HTR-8/SVneo (cell line): ENCODE results near the gene ALK.
"Not testable (repeated sequence)": the region's sequence is repeated elsewhere in the genome, so short reads cannot be mapped to it uniquely, and the experiment has no call there.

ENCODE experiments used
- DNase-seq: peaks from one replicate; pipeline ENCODE4 v3.0.0; 2011; ENCODE audit warnings: low spot score, mixed read lengths; ENCODE audit not compliant: insufficient read length
- FAIRE-seq: peaks from 2 replicates; lab custom pipeline; 2011; peaks lifted over from hg19 to GRCh38; lab: Jason Lieb, UNC

ALK gene

DNA sequence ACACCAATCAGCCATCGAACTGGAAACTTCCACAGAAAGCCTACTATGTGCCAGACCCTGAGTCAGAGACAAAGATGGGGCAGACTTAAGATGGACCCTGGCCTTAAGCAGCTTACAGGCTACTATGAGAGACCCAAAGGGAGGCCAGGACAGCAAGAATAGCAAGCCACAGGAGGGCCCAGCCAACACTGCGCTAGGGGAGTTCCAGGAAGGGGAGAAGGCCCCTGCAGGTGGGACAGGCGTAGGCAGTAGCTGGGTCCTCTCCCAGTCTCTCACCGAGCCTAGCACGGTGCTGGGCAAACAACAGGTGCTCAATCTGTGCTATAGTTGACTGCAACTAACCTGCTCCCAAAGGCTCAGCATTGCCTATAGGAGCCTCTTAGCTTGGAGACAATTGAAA, 670.0 kb downstream of the ALK start:
- DNase-seq (no peak), FAIRE-seq (no peak)

DNA sequence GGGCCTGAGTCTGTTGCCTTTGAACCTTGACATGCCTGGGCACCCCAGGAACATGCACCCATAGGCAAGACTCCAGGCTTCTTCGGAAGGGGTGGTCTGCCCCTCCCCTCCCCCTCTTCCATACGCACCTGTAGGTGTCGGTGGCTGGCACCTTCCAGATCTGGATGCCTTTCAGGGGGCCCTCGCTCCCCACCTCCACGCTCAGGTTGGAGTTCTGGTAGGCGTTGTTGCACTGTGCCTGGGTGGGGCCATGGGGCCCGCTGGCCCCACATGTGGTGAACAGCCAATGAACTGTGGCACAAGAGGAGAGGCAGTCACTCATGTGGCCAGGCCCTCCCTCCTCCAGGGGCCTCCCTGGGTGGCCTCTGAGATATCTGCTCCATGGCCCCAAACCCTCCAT, 670.4 kb downstream of the ALK start:
- no peak for FAIRE-seq
- no peak for DNase-seq

DNA sequence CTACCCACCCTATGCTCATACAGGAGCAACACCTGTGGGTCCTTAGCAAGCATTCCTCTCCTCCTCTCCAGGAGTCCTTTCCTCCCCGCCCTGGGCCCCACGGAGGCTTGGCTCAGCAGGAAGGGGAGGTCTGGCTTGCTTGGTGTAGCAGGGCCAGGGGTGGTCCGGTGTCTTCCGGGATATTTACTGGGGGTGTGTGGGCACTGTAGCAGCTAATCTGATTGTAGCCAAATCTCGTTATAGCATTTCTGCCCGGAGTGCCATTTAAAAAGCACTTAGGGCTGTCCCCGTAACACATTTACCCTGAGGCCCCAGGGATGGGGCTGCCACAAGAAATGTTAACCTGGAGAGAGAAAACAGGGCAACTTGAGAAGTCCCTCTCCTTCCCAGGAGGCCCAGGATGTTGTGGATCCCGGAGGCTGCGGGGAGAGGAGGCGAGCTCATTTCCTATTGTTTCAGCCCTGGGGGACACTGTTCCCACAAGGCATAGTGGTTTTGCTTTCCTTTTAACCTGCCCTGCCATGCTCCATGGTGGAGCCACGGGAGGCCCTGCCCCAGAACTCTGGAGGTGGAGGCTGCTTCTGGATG, 671.6 kb downstream of the ALK start:
- FAIRE-seq (no peak), DNase-seq (no peak)

DNA sequence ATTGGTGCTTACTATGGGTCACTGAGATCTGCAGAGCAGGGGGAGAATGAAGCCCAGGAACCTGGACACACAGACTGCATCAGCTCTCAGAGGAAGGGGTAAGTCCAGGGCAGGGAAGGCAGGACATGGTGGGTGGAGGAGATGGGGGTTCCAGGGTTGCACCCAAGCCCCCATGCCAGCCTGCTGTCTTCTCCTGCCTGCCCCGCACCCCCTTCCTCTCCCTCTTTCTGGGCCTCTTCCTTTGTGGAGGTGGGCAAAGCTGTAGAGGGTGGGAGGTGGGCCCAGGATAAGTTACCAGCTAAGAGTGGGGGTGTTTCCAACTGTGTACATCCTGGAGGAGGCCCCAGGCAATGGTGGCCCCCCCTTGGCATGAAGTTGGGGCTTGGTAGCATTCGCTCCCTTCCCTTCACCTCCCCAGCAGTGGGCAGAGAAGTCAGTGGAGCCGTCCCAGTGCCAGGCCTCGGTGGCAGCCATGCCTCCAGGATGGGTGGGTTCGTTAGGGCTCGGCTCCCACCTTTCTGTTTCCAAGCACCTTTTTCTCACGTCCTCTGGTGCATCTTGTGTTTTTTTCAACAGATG, 674.0 kb downstream of the ALK start:
- DNase-seq (no peak), FAIRE-seq (no peak)

DNA sequence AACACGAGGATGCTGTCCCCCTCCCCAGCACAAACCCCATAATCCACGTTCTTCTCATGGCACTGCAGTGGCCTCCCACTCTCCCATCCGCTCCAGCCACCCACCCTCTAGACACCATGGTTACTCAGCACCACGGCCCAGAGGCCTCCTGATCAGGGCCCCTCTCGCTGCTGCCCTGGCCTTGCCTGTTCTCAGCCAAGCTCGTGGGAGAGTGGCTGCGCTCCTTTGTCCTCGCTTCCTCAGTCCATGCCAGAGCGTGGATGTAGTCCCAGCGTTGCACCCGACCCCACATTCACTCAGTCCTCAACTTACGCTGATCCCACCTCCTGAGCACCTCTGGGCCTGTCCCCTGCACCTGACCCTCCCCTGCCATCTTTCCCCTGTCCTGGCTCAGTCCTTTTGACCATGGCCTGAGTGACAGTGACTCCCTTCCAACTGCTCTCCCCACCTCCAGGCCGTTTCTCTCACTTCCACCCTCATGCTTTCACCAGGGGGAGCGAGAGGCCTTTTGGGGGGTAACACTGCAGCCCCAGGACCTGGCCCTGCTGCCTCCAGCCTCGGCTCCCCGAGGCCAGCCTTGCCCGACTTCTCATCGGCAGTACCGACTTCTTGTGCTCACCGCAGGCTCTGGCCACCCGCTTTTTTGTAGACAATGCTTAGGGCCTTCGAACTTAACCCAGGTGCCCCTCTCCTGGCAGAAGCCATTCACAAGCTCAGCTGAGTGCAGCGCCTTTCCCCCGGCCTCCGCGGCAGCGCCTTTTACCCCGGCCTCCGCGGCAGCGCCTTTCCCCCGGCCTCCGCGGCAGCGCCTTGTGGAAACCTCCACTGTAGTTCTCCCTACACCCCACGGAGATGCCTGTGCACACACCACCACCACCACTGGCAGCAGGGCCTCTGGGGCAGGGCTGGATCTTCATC, 674.7 kb downstream of the ALK start:
- FAIRE-seq (no peak), DNase-seq (no peak)

DNA sequence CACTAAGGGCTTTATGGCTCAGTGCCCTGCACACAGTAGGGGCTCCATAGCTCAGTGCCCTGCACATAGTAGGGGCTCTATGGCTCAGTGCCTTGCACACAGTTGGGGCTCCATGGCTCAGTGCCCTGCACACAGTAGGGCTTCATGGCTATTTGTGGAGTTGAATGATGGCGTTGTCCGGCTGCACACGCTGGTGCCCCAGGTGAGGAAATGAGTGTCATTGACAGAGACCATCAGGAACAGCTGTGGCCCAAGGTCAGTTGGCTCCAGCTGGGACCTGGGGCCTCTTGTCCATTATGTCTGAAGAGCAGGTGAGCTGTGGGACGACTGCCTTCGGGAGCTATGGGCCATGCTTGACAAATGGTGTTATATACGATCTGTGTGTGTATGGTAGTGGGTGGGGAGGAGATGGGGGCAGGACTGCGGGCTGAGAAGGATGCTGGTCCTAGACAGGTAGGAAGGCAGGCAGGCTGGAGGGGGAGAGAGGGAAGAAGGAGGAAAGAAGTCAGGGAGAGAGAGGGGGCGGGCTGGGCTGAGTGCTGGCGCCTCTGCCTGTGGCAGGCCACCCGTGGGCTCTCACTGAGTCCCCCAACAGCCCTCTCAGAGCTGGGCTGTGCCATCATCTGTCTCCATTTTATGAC, 675.5 kb downstream of the ALK start:
- FAIRE-seq (peak; percentile 69), DNase-seq (peak; percentile 21)

DNA sequence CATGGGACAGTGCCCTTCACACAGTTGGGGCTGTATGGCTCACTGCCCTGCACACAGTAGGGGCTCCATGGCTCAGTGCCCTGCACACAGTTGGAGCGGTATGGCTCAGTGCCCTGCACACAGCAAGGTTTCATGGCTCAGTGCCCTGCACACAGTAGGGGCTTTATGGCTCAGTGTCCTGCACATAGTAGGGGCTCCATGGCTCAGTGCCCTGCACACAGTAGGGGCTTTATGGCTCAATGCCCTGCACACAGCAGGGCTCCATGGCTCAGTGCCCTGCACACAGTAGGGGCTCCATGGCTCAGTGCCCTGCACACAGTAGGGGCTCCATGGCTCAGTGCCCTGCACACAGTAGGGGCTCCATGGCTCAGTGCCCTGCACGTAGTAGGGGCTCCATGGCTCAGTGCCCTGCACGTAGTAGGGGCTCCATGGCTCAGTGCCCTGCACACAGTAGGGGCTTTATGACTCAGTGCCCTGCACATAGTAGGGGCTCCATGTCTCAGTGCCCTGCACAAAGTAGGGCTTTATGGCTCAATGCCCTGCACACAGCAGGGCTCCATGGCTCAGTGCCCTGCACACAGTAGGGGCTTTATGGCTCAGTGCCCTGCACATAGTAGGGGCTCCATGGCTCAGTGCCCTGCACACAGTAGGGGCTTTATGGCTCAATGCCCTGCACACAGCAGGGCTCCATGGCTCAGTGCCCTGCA, 676.2 kb downstream of the ALK start:
- FAIRE-seq, DNase-seq: not testable (repeated sequence)

DNA sequence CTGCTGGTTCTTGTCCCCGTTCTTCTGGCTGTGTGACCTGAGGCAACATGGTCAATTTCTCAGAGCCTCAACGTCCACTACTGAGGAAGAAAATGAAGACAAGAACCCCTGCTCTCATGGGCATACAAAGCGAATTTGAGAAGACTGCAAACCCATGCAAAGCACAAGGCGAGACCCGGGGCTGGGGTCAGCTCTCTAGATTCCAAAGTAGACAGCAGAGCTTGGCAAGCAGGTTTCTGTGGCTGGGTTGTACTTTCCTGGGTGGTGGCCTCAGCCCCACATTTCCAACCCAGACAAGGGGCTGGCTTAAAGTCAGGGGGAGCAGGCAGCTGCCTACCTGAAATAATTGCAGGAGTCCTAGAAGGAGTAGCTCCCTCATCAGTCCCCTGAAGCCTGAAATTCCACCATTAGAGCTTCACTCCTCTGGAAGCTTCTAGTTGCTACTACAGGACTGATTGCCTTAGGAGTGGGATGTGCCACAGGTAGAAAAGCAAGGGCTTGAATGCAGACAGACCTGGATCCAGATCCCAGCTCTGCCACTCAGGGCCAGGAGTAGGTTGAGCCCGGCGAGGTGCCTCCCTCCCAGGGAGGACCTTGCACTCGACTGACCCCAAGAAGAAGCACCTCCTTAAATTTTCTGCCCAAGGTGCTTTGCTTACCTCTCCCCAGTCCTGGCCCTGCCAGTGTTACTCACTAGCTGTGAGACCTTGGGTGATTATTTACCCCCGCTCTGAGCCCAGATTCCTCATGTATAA, 678.6 kb downstream of the ALK start:
- DNase-seq, result no peak
- FAIRE-seq, result no peak

DNA sequence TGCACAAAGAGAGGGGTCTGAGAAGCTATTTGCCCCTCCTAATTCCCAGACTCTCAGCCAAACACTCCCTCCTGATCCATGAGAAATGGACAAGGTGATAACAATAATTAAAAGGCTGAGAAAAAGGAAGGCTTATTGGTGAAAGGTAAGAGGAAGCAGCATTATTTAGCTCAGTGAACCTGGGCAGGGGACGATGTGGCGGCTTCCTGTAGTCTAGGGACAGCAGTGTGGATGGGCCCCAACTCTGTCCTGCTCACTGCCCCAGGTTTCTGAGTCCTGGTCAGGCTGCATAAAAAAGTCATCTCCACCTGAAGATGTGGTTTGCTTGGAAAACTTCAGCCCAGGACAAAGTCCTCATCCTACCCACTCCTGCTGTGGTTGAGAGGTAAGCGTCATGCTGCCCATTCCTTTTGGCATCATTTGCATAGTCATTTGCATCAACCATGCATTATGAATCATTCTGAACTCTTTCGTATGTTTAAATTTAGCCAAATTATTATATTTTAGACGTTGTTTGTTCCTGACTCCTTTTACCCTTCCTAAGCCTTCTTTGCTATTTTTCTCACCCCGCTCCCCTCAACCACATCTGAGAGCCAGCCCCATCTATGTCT, 679.3 kb downstream of the ALK start:
- DNase-seq (no peak), FAIRE-seq (no peak)

DNA sequence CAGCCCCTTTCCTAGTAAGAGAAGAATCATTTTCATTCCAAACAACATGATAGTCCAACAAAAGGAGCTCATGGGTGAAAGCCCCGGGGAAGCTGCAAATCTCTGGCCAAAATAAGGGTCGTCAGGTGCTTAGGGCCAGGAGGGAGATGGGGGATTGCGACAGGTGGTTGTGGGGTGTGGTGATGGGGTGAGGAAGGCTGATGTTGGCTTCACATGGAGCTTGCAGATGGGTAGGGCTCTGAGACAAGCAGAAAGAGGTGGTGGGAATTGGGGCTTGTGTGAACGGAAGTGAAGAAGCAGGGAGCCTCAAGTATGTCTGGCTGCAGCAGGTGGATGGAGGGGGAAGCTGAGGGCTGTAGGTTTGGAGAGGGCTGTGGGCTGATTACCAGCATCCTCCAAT, 680.0 kb downstream of the ALK start:
- FAIRE-seq (no peak), DNase-seq (no peak)

DNA sequence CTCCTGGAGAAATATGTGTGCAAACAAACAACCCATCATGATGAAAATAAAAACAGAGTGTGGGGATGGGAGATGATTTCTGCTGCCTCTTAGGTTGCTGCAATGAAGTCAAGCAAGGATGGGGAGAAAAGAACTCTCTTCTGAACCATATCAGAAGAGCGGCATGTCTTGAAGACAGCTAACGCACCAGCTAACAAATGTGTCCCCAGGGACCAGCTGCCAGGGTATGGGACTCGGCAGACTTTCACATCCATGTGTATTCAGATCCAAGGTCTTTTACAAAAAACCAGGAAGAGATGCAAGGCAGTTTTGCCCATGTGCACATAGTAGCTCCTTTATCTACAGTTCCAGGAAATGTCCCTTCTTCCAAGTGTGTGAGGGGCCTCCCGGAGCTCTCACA, 680.8 kb downstream of the ALK start:
- no peak for FAIRE-seq
- no peak for DNase-seq

DNA sequence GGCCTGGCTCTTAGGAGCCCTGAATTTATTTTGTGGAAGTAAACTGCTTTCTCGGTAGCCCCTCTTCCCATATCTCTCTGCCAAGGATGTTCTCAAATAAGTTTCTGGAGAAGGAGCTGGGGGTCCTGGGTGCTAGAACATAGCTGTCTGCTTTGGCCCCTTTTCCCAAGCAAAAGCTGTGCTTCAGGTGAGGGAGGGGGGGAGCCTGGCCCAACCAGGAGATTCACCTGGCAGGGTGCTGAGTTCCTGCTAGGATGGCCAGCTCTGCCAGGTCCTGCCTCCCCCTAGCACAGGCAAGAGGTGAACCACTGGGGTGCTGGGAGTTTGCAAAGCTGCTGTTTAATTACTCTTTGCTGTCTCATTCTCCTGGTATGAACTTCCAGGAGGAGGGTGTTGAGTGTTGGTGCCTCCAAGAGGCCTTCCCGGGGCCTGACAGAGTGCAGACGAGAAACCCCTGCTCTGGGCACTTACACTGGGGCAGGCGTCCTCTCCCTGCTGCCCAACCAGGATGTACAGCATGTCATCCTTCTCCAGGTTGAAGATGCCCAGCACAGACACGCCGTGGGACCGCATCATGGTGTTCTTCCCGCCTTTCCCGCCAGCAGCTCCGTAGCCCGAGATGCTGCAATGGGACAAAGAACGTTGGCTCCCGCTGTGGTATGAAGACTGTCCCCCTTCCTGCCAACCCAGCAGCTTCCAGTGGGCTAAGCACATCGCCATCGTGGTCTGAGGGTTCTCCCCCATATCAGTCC, 682.0 kb downstream of the ALK start:
- DNase-seq (no peak), FAIRE-seq (no peak)

DNA sequence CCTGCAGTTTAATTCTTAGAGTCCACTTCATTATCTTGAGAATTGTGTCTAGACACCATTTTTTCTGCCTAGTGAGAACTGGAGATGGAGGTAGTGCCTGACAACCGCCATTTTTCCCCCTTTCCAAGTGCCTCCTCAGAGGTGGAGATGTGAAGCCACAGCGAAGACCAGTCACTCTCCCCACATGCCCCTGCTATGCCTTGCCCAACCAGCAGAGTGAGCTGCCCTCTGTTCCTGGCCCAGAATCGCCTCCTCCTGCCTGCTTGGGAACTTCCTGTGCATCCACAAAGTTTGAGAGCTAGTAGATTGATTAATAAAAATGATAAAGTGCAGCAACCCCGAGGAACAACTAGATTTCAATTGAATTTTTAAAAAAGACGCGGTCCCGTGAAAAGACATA, 682.9 kb downstream of the ALK start:
- FAIRE-seq (no peak), DNase-seq (peak; percentile 62)

DNA sequence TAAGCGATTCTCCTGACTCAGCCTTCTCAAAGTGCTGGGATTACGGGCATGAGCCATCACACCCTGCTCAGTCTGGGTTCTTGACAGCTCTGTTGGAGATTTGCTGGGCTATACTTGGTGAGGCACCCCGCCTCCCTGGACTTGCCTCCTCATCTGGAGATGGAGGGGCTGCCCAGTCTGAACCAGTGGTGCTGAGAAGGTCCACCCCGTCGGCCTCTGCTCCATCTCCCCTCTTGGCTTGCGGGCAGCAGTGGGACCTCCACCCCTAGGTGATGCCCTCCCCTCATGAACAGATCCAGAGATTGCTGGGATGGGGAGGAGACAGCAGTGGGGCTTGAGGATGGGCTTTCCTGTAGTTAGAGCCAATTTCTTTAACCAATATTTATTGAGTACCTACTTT, 685.3 kb downstream of the ALK start:
- no peak for DNase-seq
- no peak for FAIRE-seq

DNA sequence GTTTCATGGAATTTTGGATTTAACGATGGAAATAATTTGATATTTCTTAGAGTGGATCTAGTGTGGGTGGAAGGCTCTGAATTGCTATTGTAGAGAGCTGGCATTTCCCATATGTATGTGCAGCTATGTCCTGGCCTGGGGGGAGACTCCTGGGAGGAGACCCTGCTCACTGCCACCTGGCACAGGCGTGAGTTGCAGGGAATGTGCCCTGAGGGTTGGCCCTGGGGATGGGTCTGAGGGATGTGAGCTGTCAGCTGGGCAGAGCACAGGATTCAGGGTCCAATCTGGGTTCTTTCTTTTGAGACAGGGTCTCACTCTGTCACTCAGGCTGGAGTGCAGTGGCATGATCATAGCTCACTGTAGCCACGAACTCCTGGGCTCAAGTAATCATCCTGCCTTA, 686.0 kb downstream of the ALK start:
- FAIRE-seq (no peak), DNase-seq (no peak)

DNA sequence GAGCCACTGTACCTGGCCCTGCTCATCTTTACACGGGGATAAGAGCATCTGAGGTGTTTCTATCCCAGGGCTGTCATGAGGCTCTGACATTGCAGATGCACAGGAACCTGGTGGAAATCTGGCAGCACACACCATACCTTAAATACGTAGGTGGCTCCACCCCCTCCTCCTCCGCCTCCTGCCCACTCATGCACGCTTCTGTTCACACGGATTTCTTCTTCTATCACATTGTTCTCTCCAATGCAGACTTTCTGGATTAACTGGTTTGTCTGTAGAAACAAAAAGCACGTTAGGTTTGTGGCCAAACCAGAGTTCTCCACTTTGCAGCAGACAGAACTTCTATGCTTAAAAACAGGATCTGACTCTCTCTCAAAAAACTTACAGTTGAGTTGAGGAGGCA, 688.0 kb downstream of the ALK start:
- no peak for DNase-seq
- no peak for FAIRE-seq

DNA sequence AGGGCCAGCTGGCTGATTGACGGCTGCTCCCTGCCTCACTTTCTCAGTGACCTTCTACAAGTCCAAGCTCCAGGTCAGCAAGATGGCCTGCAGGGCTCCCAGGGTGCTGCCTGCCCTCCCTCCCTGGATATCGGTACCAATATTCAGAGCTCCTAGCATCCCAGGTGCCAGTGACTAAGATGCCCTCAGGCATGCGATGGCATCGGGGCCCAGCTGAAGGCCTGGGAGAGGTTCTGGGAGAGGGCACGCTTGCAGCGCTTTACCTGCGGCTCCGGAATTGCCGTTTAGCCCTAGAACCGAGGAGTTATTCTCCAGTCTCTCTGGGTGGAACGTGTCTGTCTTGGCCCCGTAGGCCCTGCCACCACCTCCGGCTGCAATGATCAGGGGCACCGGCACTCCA, 689.3 kb downstream of the ALK start:
- FAIRE-seq (no peak), DNase-seq (no peak)

DNA sequence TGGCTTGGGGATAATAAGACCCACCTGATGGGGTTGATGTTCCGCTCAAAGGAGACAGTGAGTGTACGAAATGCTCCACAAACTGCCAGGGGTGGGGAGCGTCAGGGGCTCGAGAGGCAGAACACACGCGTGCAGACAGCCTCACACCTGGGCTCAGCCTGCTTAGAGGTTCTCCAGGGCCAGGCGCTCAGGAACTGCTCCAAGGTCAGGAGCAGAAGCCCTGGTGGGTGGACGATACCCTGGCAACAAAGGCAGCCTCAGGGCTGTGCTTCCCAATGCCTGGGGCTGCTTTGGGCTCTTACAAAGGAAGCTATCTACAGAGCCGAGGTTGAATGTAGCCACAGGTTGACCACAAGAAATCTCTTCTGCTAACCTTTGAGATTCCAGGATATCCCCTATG, 691.7 kb downstream of the ALK start:
- DNase-seq (no peak), FAIRE-seq (peak; percentile 13)

DNA sequence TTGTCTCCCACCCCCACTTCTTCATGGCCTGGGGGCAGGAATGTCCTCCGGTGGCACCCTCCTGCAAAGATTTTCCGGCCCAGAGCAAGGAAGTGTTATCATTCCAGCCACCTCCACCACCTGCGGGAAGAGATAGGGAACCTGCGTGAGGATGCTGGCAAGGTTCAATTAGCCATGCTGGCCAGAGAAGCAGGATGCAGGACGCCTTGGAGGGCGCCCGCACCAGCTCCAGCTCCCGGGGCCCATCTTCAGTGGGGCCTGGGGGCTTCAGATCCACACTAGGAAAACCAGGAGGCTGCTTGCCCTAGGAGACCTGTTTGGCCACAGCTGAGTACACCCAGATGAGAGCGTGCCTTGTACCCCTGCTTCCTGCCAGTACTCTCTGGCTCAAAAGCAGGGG, 692.4 kb downstream of the ALK start:
- DNase-seq (no peak), FAIRE-seq (no peak)
